ENCODE data around the gene CMTM1. TPM values are rescaled to one million over a fixed set of nuclear protein-coding genes. Genes with fewer than 3 reads are reported as not detected.

The CMTM1 gene
- total RNA-seq, 1 experiment from 2014 or later: 2.6 TPM

GRCh38 chr16:66601471-66601870 is 35.2 kb downstream of the CMTM1 start:
- no CpG with 5 or more reads among the region's 5 CpGs for WGBS (ENCODE audit: extremely low coverage, insufficient read length, low lambda C conversion rate)
- no peak overlapping the region for H3K27ac Mint-ChIP-seq
- Histone ChIP-seq H4K5ac (ENCODE audit: insufficient read length, low read depth, low read length) (no peak overlapping the region), H2BK5ac (ENCODE audit: insufficient read length, low read length) (no peak overlapping the region), H3K14ac (ENCODE audit: insufficient read depth, low read length) (no peak overlapping the region), H3K4me1 (ENCODE audit: insufficient read depth, low read length) (no peaks in the 10 kb centered on the region), H4K8ac (replicated peaks; ENCODE audit: insufficient read length, low read depth, low read length) (no peak overlapping the region), H2AFZ (ENCODE audit: low read length) (no peak overlapping the region), H3K79me2 (ENCODE audit: insufficient read depth, low read length) (no peaks in the 10 kb centered on the region), H2AK5ac (ENCODE audit: insufficient read length, low read length) (no peak overlapping the region), H3K4me2 (ENCODE audit: insufficient read depth, insufficient read length, low read length) (no peak overlapping the region), H3K4ac (ENCODE audit: low read depth, low read length) (no peak overlapping the region), H3K23me2 (ENCODE audit: insufficient read length, low read depth, low read length, poor library complexity, severe bottlenecking) (peaks cover 11% of the 10 kb centered on the region), H2BK120ac (ENCODE audit: low read depth, low read length, poor library complexity, severe bottlenecking) (no peak overlapping the region), H3T11ph (ENCODE audit: low read length) (no peak overlapping the region), H3K9me3 (ENCODE audit: control insufficient read depth, low read depth, low read length) (no peaks in the 10 kb centered on the region), H3K9ac (ENCODE audit: extremely low read depth, insufficient read length, low read length) (no peak overlapping the region), H3K27ac (ENCODE audit: insufficient read length, low read depth, low read length) (no peak overlapping the region), H4K20me1 (ENCODE audit: control insufficient read depth, insufficient read depth, insufficient read length) (no peaks in the 10 kb centered on the region), H4K91ac (ENCODE audit: insufficient read length, low read depth, low read length) (no peak overlapping the region), H3K23ac (ENCODE audit: insufficient read length, low read depth, low read length) (no peak overlapping the region), H3K27me3 (ENCODE audit: insufficient read depth, low read length) (no peaks in the 10 kb centered on the region), H3K56ac (ENCODE audit: insufficient read length, low read depth, low read length) (no peak overlapping the region), H2BK12ac (ENCODE audit: insufficient read length, low read depth, low read length) (no peak overlapping the region), H3K18ac (ENCODE audit: insufficient read length, low read depth, low read length) (no peak overlapping the region), H3K79me1 (ENCODE audit: insufficient read depth, low read depth, low read length, poor library complexity, severe bottlenecking) (no peaks in the 10 kb centered on the region), H2BK20ac (ENCODE audit: low read depth, low read length, poor library complexity, severe bottlenecking) (no peak overlapping the region), H2BK15ac (ENCODE audit: low read depth, low read length) (no peak overlapping the region)
- peaks cover 11 to 16% of the 10 kb centered on the region in 2 experiments for H3K4me1 Mint-ChIP-seq
- no peak overlapping the region for H3K4me3 Mint-ChIP-seq
- TF ChIP-seq CTCF (conservative IDR thresholded peaks at IDR 0.05): no peak
- no peaks in the 10 kb centered on the region; a peak in 1 of 7 replicates for H3K36me3 Mint-ChIP-seq (ENCODE audit: insufficient read depth in 1 of 3, low read depth in 3 of 3)
- no peaks in the 10 kb centered on the region for H3K9me3 Mint-ChIP-seq
- no peak for DNase-seq
- peaks cover 9% of the 10 kb centered on the region for H3K27me3 Mint-ChIP-seq (ENCODE audit: low read depth)

Data from H9 (cell line).